NCI-H146 treated with DMSO at 0.1 percent for 48 hours (cell line): ENCODE data around the gene FIZ1.
"Not testable (repeated sequence)": the region's sequence is repeated elsewhere in the genome, so short reads cannot be mapped to it uniquely, and the experiment has no call there.

ENCODE experiments used
- DNase-seq: peaks from one replicate; lab custom pipeline; 2025; ENCODE audit not compliant: unreplicated experiment; lab: John Stamatoyannopoulos, UW

FIZ1 gene

GRCh38 chr19:55578031-55578760 is 21.1 kb downstream of the FIZ1 start:
- DNase-seq = no peak

GRCh38 chr19:55576746-55577145 is 22.6 kb downstream of the FIZ1 start:
- DNase-seq = no peak

DNA sequence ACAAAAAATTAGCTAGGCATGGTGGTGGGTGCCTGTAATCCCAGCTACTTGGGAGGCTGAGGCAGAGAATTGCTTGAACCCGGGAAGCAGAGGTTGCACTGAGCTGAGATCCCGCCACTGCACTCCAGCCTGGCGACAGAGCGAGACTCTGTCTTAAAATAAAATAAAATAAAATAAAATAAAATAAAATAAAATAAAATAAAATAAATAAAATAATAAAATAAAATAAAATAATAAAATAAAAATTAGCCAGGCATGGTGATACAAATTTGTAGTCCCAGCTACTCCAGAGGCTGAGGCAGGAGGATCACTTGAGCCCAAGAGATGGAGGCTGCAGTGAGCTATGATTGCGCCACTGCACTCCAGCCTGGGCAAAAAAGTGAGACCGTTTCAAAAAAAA is 25.4 kb downstream of the FIZ1 start:
- not testable (repeated sequence) for DNase-seq

DNA sequence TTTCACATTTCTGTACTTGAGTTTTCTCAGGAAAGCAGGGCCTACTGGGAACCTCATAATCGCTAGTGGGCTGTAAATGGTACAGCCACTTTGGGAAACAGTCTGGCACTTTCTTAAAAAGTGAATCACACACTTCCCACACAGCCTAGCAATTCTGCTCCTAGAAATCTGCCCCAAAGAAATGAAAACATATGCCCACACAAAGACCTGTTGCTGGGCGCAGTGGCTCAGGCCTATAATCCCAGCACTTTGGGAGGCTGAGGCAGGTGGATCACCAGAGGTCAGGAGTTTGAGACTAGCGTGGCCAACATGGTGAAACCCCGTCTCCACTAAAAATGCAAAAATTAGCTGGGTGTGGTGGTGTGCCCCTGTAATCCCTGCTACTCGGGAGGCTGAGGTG is 29.8 kb downstream of the FIZ1 start:
- not testable (repeated sequence) for DNase-seq

- DNase-seq = no peak
Observed at GRCh38 chr19:55567708-55568328, 31.5 kb downstream of the FIZ1 start.

GRCh38 chr19:55566823-55567222 is 32.5 kb downstream of the FIZ1 start:
- DNase-seq = no peak

DNA sequence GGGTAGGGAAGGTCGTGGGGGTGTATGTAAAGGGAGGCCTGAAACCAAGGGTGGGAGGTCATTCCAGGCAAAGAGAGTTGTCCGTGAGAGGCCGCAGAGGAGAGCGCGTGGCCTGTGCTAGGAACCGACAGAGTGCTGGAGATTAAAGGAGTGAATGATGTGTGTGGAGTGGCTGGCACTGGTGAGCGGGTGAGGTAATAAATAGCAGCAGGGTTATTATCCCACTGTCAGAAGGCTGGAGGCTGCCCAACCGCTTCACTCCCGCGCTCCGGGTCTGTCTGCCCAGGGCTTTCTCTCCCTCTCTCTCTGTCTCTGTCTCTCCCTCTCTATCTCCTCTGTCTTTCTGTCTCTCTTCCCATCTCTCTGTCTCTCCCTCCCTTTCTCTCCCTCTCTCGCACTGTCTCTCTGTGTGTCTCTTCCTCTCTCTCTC is 36.0 kb downstream of the FIZ1 start:
- DNase-seq = no peak

DNA sequence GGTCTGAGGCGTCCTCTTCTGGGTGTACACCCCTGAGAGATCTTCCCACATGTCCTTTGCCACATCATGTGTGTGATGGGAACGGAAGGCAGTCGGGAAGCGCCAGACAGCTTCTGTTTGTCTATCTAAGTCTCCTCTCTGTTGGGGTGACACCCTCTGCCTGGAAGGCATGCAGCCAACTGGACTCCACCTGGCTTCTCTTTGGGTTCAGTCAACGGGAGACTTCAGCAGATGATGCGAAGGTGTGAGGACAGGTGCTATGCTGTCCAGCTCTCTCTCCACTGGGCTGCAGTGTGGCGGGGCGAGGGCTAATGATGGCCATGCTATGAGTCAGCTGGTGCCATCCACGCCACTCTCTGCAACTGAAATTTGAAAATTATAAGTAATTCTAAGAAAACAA is 39.6 kb downstream of the FIZ1 start:
- peak; percentile 42 for DNase-seq

- DNase-seq = peak; percentile 85
Observed at GRCh38 chr19:55554741-55555152, 44.6 kb downstream of the FIZ1 start.

DNA sequence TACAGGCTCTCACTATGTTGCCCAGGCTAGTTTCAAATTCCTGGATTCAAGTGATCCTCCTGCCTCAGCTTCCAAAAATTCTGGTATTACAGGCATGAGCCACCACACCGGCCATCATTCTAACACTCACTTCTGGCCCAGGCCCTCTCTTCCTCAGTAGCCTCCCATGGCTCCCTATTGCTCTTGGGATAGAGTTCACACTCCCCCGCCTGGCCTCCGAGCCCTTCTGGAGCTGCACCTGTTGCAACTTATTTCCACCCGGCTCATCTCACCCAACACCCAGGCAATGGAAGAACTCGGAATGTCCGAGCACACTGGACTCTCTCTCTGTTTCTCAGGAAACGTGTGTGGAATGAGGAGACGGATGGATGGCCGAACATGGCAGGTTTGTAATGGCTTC is 45.0 kb downstream of the FIZ1 start:
- DNase-seq = no peak

- no peak for DNase-seq
Observed at GRCh38 chr19:55553217-55554182, 45.8 kb downstream of the FIZ1 start.

DNA sequence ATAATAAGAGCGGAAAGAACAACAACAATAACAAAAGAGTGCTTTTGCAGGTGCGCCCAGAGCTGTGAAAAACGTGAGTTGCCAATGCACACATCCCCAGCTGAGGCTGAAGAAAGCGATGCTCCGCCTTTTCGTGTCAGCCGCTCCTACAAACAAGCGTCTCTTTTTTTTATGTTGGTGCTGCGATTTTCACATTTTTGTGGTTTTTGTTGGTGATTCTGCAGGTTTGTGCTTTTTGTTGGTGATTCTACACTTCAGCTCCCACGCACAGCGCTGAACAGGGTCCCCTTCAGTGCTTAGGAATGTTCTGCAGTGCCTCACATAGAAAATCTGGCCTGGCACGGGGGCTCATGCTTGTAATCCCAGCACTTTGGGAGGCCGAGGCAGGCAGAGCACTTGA is 46.7 kb downstream of the FIZ1 start:
- DNase-seq = no peak

DNA sequence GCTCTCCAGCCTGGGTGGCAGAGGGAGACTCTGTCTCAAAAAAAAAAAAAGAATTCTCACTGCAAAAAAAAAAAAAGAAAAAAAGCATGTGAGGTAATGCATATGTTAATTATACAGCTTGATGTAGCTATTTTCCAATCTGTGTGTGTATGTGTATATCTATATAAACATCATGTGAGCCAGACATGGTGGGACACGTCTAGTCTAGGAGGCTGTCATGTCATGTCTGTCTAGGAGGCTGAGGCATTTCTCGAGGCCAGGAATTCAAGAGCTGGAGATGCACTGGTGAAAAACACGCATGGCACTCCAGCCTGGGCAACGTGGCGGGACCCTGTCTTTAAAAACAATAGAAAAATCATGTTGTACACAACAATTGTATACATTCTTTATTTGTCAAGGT is 47.1 kb downstream of the FIZ1 start:
- DNase-seq = no peak

GRCh38 chr19:55550321-55550650 is 49.0 kb downstream of the FIZ1 start:
- DNase-seq = no peak

- DNase-seq = peak; percentile 59
Observed at GRCh38 chr19:55549500-55550320, 49.6 kb downstream of the FIZ1 start.

DNA sequence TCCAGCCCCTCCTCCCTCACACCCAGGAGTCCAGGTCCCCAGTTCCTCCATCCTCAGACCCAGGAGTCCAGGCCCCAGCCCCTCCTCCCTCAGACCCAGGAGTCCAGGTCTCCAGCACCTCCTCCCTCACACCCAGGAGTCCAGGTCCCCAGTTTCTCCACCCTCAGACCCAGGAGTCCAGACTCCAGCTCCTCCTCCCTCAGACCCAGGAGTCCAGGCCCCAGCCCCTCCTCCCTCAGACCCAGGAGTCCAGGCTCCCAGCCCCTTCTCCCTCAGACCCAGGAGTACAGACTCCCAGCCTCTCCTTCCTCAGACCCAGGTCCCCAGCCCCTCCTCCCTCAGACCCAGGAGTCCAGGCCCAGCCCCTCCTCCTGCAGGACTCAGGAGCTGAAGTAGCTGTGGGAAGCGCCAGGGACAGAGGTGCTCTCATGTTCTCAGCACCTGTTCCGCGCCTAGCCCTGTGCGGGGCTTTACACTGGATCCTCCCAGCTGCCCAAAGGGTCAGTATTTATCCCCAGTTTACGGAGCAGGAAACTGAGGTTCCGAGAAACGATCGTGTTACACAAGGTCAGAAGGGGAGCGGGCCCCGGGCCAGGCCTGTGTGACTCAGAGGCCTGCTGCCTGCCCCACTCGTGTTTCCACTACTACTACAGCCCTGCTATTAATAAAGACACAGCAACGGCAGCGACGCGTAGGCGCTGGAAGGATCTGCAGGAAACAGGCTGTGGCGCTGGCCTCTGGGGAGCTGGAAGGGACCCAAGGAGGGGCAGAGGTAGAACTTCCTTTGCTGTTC is 52.3 kb downstream of the FIZ1 start:
- no peak for DNase-seq

- no peak for DNase-seq
Observed at GRCh38 chr19:55546011-55546410, 53.3 kb downstream of the FIZ1 start.

DNA sequence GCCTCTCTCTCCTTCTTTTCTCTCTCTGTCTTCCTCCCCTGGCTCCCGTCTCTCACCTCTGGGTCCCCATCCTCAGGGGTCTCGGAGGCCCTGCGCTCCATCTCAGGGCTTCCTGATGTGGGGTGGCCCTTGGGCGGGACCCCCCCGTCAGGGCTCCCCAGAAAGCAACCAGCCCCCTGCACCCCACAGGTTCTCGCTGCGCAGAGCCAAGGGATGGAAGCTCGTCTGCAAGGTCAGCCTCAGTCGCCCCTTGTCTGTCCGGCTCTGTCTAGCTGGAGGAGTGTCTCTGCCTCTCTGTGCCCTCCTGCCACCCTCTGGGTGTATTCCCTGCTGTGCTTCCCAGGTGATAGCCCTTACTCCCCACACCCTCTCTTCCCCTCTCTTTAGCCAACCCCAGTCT is 53.9 kb downstream of the FIZ1 start, which contains the start of gene SBK3:
Gene SBK3 (minus strand): TSS at position 101 of the 400 bp plus-strand sequence. CDS start 0 bp downstream, at position 101.
- no peak for DNase-seq

DNA sequence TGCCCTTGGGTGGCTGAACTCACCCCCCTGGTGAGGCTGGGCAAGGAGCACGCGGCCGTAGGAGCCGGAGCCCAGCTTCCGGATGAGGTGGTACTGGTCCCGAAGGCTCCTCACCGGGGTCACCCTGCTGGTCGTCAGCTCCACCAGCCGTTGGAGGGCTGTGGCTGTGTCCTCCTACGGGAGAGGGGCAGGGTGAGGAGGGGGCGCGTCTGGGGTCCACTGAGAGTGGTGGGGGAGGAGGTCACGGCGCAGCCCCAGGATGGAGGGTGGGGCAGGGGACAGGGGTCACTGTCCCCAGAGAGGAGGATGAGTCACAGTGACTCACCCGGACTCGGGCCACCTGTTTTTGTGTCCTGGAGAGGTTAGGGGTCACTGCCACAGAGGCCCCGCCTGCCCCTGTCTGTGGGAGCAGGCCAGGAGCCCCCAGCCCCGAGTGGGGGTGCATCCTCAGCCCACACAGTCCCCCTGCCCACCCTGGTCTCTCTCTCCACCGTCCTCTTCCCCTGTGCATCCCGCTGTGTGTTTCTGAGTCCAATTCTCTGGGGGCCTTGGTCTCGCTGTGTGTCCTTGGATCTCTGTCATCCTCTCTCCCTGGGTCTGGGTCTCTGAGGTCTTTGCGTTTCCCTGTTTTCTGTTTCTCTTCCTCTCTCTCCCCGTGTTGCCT is 54.4 kb downstream of the FIZ1 start:
- no peak for DNase-seq
